ENCODE data around the gene CCDC171.

- TF ChIP-seq POLR2AphosphoS5 (IDR thresholded peaks at IDR 0.05; ENCODE audit: low read depth) = no peak
- TF ChIP-seq JUNB (IDR thresholded peaks at IDR 0.05; ENCODE audit: unreplicated experiment) = no peak
- peak; percentile 80 to 90 for TF ChIP-seq CTCF (conservative IDR thresholded peaks at IDR 0.05; ENCODE audit: low read depth in 2 of 2)
- no peak for TF ChIP-seq EZH2 (IDR thresholded peaks at IDR 0.05; ENCODE audit: low read depth, unreplicated experiment)
- TF ChIP-seq REST (IDR thresholded peaks at IDR 0.05; ENCODE audit: unreplicated experiment) = no peak
- no peak for TF ChIP-seq STAT1 (IDR thresholded peaks at IDR 0.05; ENCODE audit: unreplicated experiment)
- no peak for TF ChIP-seq EZH2phosphoT487 (IDR thresholded peaks at IDR 0.05; ENCODE audit: unreplicated experiment)
- TF ChIP-seq CREB1 (CRISPR knock-in tag; IDR thresholded peaks at IDR 0.05; ENCODE audit: low read depth) = no peak
Observed at GRCh38 chr9:15837079-15837679, 284.3 kb downstream of the CCDC171 start.

Data from GM23338 (cell line).